Loucy (cell line): Measurements from ENCODE around the gene PTGIS.

Experiments
- EZH2phosphoT487 ChIP-seq: fragments of 200-600 bp; IDR thresholded peaks from 2 replicates; pipeline ENCODE4 v1.6.1; 2018; ENCODE audit warnings: antibody characterized with exemption, mild to moderate bottlenecking, moderate library complexity, borderline replicate concordance
- TF ChIP-seq, protein P1 (sequence below): fragments of 200-600 bp; sonication (generic); conservative IDR thresholded peaks from 2 replicates; pipeline ENCODE4 v1.5.1; 2014; ENCODE audit warnings: mild to moderate bottlenecking, antibody characterized with exemption, low read length

DNA sequence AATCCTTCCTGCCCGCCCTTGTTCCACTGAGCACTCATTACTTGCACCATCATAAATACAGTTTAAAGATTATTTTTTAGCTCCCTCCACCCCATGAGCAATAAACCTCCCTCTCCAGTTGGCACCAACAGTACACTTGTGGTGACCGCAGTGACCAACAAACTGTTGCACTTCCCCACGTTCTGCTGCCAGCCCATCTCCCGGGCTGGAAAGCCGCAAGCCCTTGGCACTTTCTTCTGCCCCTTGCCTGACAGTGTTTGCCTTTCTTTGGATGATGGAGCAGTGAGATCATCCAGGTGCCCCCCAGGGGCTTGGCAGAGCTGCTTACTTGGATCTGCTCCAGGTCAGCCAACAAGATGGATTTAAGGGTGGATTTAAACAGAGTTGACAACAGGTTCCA, 107.0 kb downstream of the PTGIS start:
- no peak for TF ChIP-seq EZH2phosphoT487
- TF ChIP-seq, protein P1, sequence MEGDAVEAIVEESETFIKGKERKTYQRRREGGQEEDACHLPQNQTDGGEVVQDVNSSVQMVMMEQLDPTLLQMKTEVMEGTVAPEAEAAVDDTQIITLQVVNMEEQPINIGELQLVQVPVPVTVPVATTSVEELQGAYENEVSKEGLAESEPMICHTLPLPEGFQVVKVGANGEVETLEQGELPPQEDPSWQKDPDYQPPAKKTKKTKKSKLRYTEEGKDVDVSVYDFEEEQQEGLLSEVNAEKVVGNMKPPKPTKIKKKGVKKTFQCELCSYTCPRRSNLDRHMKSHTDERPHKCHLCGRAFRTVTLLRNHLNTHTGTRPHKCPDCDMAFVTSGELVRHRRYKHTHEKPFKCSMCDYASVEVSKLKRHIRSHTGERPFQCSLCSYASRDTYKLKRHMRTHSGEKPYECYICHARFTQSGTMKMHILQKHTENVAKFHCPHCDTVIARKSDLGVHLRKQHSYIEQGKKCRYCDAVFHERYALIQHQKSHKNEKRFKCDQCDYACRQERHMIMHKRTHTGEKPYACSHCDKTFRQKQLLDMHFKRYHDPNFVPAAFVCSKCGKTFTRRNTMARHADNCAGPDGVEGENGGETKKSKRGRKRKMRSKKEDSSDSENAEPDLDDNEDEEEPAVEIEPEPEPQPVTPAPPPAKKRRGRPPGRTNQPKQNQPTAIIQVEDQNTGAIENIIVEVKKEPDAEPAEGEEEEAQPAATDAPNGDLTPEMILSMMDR, result no peak
